ENCODE data around the gene IL23R. TPM values are rescaled to one million over a fixed set of nuclear protein-coding genes. Genes with fewer than 3 reads are reported as not detected.

The IL23R gene
- total RNA-seq, 2 donors from 2014 or later, result 0.74 TPM; not detected in 1

DNA sequence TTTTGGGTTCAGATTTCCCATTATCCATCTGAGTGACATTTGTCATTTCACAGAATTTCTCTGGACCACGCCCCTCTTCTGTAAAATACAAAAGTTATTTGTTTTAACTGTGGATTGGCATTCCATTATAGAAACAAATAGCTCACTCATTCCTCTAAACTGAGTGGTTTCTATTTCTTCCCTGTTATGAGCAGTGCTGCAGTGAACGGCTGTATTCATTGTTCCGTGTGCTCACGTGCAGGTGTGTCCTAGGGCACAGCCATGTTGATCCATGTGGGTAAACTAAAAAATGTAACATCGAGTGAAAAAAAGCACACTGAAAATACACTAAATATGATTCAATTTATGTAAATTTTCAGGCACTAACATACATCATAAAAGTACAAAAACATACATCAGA, 114.4 kb downstream of the IL23R start:
- WGBS, result 61% methylated on average over 5 of the region's 5 CpGs
- TF ChIP-seq, protein P1, sequence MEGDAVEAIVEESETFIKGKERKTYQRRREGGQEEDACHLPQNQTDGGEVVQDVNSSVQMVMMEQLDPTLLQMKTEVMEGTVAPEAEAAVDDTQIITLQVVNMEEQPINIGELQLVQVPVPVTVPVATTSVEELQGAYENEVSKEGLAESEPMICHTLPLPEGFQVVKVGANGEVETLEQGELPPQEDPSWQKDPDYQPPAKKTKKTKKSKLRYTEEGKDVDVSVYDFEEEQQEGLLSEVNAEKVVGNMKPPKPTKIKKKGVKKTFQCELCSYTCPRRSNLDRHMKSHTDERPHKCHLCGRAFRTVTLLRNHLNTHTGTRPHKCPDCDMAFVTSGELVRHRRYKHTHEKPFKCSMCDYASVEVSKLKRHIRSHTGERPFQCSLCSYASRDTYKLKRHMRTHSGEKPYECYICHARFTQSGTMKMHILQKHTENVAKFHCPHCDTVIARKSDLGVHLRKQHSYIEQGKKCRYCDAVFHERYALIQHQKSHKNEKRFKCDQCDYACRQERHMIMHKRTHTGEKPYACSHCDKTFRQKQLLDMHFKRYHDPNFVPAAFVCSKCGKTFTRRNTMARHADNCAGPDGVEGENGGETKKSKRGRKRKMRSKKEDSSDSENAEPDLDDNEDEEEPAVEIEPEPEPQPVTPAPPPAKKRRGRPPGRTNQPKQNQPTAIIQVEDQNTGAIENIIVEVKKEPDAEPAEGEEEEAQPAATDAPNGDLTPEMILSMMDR (IDR thresholded peaks at IDR 0.05), result no peak
- no peak for TF ChIP-seq POLR2A (IDR thresholded peaks at IDR 0.05)
- TF ChIP-seq POLR2AphosphoS5 (IDR thresholded peaks at IDR 0.05), result no peak
- H3K9me3 ChIP-seq, result no peaks in the 10 kb centered on the region
- no peak for DNase-seq (ENCODE audit: low spot score)
- no peaks in the 10 kb centered on the region for H3K36me3 ChIP-seq
- intact Hi-C loops (cut with DNase I), result no loop called here
- H3K4me3 ChIP-seq, result no peak overlapping the region
- no peaks in the 10 kb centered on the region for H3K27me3 ChIP-seq (replicated peaks; ENCODE audit: insufficient read depth)
- no peaks in the 10 kb centered on the region for H3K4me1 ChIP-seq (replicated peaks)
- H3K27ac ChIP-seq, result no peak overlapping the region

DNA sequence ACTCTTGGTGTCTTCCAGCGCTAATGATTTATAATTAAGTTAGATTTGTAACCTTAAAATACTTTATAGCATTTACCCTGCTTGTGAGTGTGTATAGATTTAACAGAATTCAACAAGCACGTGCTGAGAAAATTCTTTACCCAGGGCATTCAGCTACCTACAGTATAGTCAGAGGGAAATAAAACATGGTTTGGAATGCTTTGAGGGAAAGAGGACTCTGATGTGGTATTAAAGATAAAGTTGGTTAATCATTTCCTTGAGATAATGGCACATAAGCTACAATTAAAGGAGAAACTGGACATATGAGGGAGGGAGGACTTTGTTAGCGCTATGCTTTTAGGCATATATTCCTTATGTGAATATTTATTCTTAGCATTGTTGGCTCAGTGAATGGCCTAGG, 115.0 kb downstream of the IL23R start:
- no peak for DNase-seq (ENCODE audit: low spot score)
- H3K27ac ChIP-seq, result no peak overlapping the region
- H3K27me3 ChIP-seq (replicated peaks; ENCODE audit: insufficient read depth), result no peaks in the 10 kb centered on the region
- TF ChIP-seq, protein P1 (IDR thresholded peaks at IDR 0.05), result no peak
- no peak for TF ChIP-seq POLR2AphosphoS5 (IDR thresholded peaks at IDR 0.05)
- no peak for TF ChIP-seq POLR2A (IDR thresholded peaks at IDR 0.05)
- intact Hi-C loops (cut with DNase I), result no loop called here
- H3K9me3 ChIP-seq, result no peaks in the 10 kb centered on the region
- WGBS, result 55% methylated on average over 3 of the region's 3 CpGs
- no peak overlapping the region for H3K4me3 ChIP-seq
- H3K4me1 ChIP-seq (replicated peaks), result no peaks in the 10 kb centered on the region
- no peaks in the 10 kb centered on the region for H3K36me3 ChIP-seq

DNA sequence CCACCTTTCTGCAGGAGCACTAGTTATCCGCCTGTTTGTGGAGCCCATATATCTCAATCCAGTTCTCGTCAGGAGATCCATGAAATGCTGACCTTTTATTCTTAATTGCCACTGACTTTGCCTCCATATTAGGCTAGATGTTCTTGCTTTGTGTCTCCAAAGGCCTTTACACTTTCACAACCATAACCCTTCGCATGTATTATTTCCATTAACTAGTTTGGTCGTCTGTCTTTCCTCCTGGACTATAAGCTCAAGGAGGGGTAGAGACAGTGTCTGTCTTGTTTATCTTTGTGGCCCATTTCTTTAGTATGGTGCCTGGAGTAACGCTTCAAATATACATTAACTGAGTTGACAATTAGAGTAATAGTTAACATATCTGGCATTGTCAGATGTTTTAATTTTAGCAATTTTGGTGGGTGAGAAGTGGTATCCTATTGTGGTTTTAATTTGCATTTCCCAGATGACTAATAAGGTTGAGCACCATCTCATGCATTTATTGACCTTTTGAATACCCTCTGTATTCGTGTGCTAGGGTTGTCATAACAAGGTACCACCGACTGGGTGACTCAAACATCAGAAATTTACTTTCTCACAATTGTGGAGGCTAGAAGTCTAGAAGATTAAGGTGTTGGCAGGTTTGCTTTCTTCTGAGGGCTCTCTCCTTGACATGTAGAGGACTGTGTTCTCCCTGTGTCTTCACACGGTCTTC, 119.7 kb downstream of the IL23R start:
- H3K4me3 ChIP-seq, result no peak overlapping the region
- no peak for TF ChIP-seq POLR2AphosphoS5 (IDR thresholded peaks at IDR 0.05)
- TF ChIP-seq POLR2A (IDR thresholded peaks at IDR 0.05), result no peak
- TF ChIP-seq, protein P1 (IDR thresholded peaks at IDR 0.05), result no peak
- H3K9me3 ChIP-seq, result no peaks in the 10 kb centered on the region
- no peak for DNase-seq (ENCODE audit: low spot score)
- intact Hi-C loops (cut with DNase I), result no loop called here
- no peaks in the 10 kb centered on the region for H3K36me3 ChIP-seq
- H3K4me1 ChIP-seq (replicated peaks), result no peaks in the 10 kb centered on the region
- H3K27me3 ChIP-seq (replicated peaks; ENCODE audit: insufficient read depth), result no peaks in the 10 kb centered on the region
- no peak overlapping the region for H3K27ac ChIP-seq
- 89% methylated on average over 8 of the region's 8 CpGs for WGBS

DNA sequence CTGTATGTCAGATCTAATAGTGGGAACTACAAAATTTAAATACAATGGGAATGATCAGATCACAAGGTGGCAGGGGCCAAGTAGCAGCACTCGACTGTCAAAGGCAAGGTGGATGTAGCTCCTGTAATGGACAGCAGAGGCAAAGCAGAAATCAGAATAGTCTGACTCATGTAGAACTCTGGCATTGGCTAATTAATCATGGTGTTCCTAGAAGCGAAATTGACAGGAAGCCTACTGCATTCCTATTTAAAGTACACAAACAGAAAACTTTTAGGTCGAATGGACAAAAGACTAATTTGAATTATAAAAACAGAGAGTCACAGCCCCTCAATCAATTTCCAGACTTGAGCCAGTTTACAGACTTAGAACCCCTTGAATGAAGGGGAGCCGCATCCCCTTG, 124.0 kb downstream of the IL23R start:
- WGBS, result 71% methylated on average over 4 of the region's 4 CpGs
- Histone ChIP-seq H3K27me3 (replicated peaks; ENCODE audit: insufficient read depth) (no peaks in the 10 kb centered on the region), H3K4me1 (replicated peaks) (no peaks in the 10 kb centered on the region), H3K4me3 (no peak overlapping the region), H3K27ac (no peak overlapping the region), H3K36me3 (no peaks in the 10 kb centered on the region), H3K9me3 (no peaks in the 10 kb centered on the region)
- DNase-seq (ENCODE audit: low spot score), result no peak
- TF ChIP-seq POLR2A (IDR thresholded peaks at IDR 0.05), result no peak
- TF ChIP-seq POLR2AphosphoS5 (IDR thresholded peaks at IDR 0.05), result no peak
- TF ChIP-seq, protein P1 (IDR thresholded peaks at IDR 0.05), result no peak
- intact Hi-C loops (cut with DNase I), result no loop called here
